ENCODE measurements around the gene CD81. TPM values are rescaled to one million over a fixed set of nuclear protein-coding genes. Genes with fewer than 3 reads are reported as not detected.

The CD81 gene
- total RNA-seq, 1 donor from 2014 or later, result 424 TPM

DNA sequence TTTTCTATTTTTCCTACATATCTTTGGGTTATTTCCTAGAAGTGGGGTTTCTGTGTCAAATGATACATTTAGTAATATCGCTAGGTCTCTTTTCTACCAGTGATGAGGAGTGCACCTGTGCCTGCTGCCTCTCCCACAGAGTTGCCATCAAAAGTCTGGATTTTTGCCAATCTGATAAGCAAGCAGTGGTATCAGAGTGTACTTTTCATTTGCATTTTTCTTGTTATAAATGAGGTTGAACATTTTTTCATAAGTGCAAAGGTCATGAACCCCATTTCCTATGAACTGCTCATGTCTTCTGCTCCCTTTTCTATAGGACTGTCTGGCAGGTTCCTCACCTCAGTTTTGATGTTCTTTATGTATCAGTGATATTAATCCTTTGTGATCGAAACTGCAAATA is 65.5 kb downstream of the CD81 start:
- no peaks in the 10 kb centered on the region for H3K9me3 Mint-ChIP-seq (ENCODE audit: unreplicated experiment)
- H3K4me1 Mint-ChIP-seq (ENCODE audit: unreplicated experiment), result peaks cover 16% of the 10 kb centered on the region
- H3K4me3 Mint-ChIP-seq (ENCODE audit: unreplicated experiment), result no peak overlapping the region
- TF ChIP-seq, protein P1, sequence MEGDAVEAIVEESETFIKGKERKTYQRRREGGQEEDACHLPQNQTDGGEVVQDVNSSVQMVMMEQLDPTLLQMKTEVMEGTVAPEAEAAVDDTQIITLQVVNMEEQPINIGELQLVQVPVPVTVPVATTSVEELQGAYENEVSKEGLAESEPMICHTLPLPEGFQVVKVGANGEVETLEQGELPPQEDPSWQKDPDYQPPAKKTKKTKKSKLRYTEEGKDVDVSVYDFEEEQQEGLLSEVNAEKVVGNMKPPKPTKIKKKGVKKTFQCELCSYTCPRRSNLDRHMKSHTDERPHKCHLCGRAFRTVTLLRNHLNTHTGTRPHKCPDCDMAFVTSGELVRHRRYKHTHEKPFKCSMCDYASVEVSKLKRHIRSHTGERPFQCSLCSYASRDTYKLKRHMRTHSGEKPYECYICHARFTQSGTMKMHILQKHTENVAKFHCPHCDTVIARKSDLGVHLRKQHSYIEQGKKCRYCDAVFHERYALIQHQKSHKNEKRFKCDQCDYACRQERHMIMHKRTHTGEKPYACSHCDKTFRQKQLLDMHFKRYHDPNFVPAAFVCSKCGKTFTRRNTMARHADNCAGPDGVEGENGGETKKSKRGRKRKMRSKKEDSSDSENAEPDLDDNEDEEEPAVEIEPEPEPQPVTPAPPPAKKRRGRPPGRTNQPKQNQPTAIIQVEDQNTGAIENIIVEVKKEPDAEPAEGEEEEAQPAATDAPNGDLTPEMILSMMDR (IDR thresholded peaks at IDR 0.05; ENCODE audit: unreplicated experiment), result no peak
- no peak overlapping the region for H3K27ac Mint-ChIP-seq (ENCODE audit: unreplicated experiment)
- H3K36me3 Mint-ChIP-seq (ENCODE audit: low read depth, unreplicated experiment), result no peaks in the 10 kb centered on the region
- H3K27me3 Mint-ChIP-seq (ENCODE audit: unreplicated experiment), result peaks cover 10% of the 10 kb centered on the region
- no peak for DNase-seq (ENCODE audit: low spot score)

- Mint-ChIP-seq H3K4me3 (ENCODE audit: unreplicated experiment) (no peak overlapping the region), H3K36me3 (ENCODE audit: low read depth, unreplicated experiment) (no peaks in the 10 kb centered on the region), H3K4me1 (ENCODE audit: unreplicated experiment) (peaks cover 20% of the 10 kb centered on the region), H3K9me3 (ENCODE audit: unreplicated experiment) (no peaks in the 10 kb centered on the region), H3K27me3 (ENCODE audit: unreplicated experiment) (peaks cover 7% of the 10 kb centered on the region), H3K27ac (ENCODE audit: unreplicated experiment) (no peak overlapping the region)
- no peak for DNase-seq (ENCODE audit: low spot score)
- TF ChIP-seq, protein P1 (IDR thresholded peaks at IDR 0.05; ENCODE audit: unreplicated experiment), result no peak
Measured at GRCh38 chr11:2443406-2443805, 66.3 kb downstream of the CD81 start.

DNA sequence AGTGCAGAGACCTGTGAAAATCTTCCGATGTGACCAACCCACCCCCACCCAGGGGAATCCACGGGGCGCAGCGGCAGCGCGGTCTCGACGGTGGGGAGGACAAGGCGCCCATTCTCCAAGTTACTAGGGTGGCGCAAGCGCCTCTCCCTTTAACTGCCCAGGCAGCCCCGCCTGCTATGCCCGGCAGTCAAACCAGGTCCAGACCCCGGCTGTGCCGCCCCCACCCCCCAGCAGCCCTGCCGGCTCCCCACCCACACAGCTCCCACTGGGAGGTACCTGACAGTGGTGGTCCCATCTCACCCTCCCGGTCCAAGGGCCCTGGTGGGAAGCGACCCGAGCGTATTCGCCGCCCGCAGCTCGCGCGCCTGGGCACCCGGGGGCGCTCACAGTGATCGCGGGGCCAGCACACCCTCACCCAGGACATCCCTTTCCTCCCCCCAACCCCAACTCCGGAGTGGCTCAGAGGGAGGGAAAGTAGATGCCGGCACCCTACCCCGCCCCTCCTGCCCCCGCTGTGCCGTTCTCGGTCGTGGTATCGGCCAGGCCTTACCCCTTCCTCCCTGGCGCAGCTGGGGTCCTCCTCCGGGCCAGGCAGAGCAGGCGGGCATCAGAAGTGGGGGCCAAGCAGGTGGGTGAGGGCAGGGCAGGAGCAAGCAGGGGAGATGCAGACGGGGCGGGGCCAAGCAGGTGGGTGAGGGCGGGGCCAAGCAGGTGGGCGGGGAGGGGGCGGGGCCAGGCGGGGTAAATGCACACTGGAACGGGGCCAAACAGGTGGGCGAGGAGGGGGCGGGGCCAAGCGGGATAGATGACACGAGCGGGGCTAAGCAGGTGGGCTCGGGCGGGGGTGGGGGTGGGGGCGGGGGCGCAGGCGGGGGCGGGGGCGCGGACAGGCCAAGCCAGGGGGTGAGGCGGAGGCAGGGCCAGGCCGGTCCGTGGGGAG is 67.0 kb downstream of the CD81 start, which contains the start of gene TRPM5:
Gene TRPM5, minus strand, starts transcription at position 634 of the 940 bp plus-strand sequence. CDS start 21,478 bp downstream, outside the sequence.
- Mint-ChIP-seq H3K27ac (ENCODE audit: unreplicated experiment) (no peak within 1 kb of the TSS), H3K4me3 (ENCODE audit: unreplicated experiment) (peak within 1 kb of the TSS; percentile 91), H3K4me1 (ENCODE audit: unreplicated experiment) (peaks cover 22% of the 10 kb centered on the region), H3K36me3 (ENCODE audit: low read depth, unreplicated experiment) (no peaks in the 10 kb centered on the region), H3K9me3 (ENCODE audit: unreplicated experiment) (no peaks in the 10 kb centered on the region), H3K27me3 (ENCODE audit: unreplicated experiment) (peaks cover 7% of the 10 kb centered on the region)
- TF ChIP-seq, protein P1 (IDR thresholded peaks at IDR 0.05; ENCODE audit: unreplicated experiment), result no peak
- DNase-seq (ENCODE audit: low spot score), result peak; percentile 36

DNA sequence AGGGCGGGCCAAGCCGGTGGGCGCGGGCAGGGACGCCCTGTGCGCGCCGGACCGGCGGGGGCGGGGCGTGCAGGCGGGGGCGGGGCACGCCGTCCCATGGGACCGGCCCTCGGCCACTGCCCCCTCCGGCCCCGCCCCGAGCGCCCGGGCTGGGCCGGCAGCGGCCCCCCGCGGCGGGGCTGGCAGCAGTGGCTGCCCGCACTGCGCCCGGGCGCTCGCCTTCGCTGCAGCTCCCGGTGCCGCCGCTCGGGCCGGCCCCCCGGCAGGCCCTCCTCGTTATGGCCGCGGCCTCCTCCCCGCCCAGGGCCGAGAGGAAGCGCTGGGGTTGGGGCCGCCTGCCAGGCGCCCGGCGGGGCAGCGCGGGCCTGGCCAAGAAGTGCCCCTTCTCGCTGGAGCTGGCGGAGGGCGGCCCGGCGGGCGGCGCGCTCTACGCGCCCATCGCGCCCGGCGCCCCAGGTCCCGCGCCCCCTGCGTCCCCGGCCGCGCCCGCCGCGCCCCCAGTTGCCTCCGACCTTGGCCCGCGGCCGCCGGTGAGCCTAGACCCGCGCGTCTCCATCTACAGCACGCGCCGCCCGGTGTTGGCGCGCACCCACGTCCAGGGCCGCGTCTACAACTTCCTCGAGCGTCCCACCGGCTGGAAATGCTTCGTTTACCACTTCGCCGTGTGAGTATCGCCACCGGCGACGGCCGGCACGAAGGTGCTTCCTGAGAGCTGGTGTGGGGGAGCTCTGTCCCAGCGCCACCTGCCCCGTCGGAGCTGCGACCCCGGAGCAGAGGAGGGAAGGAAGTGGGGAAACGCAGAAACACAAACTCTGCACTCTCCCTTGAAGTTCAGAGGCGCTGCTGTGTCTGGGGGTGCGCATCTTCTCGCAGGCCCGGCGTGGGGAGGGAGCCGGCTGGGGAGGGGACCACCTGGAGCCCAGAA is 68.0 kb downstream of the CD81 start, which contains the start of gene KCNQ1:
Gene KCNQ1, plus strand, starts transcription at position 188 of the 925 bp plus-strand sequence. Its CDS starts 91 bp downstream, at position 279.
- Mint-ChIP-seq H3K4me1 (ENCODE audit: unreplicated experiment) (peaks cover 22% of the 10 kb centered on the region), H3K36me3 (ENCODE audit: low read depth, unreplicated experiment) (no peaks in the 10 kb centered on the region), H3K9me3 (ENCODE audit: unreplicated experiment) (no peaks in the 10 kb centered on the region), H3K4me3 (ENCODE audit: unreplicated experiment) (peak within 1 kb of the TSS; percentile 91), H3K27ac (ENCODE audit: unreplicated experiment) (no peak within 1 kb of the TSS), H3K27me3 (ENCODE audit: unreplicated experiment) (peaks cover 9% of the 10 kb centered on the region)
- TF ChIP-seq, protein P1 (IDR thresholded peaks at IDR 0.05; ENCODE audit: unreplicated experiment), result no peak
- DNase-seq (ENCODE audit: low spot score), result peak; percentile 77
